DMS53 (cell line): ENCODE results near the gene PITPNC1.

Source experiments
- DNase-seq: peaks from one replicate; lab custom pipeline; 2025; lab: John Stamatoyannopoulos, UW

Gene PITPNC1

DNA sequence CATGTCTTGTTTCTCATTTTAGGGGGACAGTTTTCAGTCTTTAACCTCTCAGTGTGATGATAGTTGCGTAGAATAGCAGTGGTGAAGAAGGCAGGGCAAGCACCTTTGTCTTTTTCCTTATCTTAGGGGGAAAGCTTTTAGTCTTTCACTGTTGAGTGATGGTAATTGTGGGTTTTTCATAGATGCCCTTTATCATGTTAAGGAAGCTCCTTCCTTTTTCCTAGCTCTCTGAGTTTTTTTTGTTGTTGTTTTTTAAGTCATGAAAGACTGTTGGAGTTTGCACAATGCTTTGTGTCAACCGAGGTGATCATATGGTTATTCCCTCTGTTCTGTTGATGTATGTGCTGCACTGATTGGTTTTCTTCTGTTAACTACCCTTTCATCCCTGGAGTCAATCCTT lies 356.4 kb downstream of the PITPNC1 start:
- DNase-seq = no peak

DNA sequence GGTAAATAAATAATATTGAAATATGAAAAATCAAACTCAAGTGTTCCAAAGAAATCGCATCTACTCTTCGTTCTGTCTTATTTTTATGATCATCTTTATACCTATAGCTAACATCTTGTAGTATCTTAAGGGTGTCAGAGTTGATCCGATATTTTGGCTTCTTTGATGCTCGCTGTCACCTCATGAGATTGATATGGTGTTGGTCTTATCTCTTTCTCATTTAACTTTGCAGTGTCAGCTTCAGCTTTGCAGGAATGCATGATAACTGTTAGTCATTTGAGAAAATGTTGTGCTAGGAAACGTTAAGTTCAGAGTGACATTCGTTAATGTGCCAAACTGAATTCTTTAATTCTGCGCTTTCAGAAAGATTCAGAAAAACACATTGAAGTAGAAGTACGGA lies 360.1 kb downstream of the PITPNC1 start:
- no peak for DNase-seq

DNA sequence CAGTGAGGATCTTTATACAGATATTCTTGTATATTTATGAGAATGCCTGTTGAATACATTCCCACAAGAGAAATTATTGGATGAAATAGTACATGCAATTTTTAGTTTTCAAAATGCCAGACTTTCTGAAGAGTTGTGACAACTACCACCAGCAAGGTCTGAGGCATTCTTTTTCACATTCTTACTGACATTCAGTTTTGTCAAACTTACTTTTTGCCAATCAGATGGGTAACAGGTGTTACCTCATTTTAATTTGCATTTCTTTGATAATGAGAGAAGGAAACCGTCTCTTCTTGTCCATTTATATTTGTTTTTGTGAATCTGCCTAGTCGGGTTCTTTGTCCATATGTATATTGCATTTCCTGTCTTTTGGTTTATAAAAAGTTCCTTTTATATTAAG lies 364.9 kb downstream of the PITPNC1 start:
- no peak for DNase-seq
